ENCODE measurements around the gene BCL3.

The BCL3 gene

DNA sequence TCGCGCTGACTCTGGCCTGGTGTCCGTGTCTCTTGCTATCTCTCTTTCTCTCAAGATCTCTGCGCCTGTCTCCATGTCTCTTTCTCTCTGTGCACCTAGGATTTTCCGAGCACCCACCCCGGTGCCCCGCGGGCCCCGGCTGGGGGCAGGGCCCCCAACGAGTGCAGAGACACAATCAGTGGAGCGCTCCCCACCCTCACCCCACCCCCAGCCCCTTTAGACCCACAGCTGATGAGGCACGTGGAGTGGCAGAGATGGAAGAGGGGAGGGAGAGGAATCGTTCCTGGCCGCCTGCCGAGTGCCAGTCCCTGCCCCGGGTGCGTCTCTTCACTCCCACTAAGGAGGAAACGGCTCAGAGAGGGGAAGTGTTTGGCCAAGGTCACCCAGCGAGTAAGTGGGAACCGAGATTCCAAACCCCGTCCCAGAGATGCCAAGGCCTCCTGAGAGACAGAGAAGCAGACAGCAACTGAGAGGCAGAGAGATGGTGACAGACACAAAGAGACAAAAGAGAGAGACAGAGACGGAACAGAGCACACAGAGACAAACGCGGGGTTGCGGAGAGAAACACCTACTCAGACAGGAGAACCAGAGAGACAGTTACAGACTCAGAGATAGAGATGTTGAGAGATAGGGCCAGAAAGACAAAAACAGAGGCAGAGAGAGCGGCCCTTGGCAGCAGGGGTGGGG is 626 bp upstream of the BCL3 start:
- Histone ChIP-seq H3K9ac (no peak overlapping the region), H3K36me3 (ENCODE audit: control insufficient read depth, insufficient read depth, low read length) (no peaks in the 10 kb centered on the region), H3K4me2 (ENCODE audit: low read length) (peak overlapping the region; percentile 72), H3K79me2 (peaks cover 7% of the 10 kb centered on the region), H2AFZ (peak overlapping the region; percentile 91), H3K27me3 (ENCODE audit: control insufficient read depth, insufficient read depth, low read length) (no peaks in the 10 kb centered on the region), H3K9me3 (ENCODE audit: control insufficient read depth, low read length) (no peaks in the 10 kb centered on the region), H3K27ac (peak overlapping the region; percentile 85), H3K4me3 (ENCODE audit: low read depth, low read length) (peak overlapping the region; percentile 62), H3K4me1 (peaks cover 31% of the 10 kb centered on the region)
- TF ChIP-seq, protein P1, sequence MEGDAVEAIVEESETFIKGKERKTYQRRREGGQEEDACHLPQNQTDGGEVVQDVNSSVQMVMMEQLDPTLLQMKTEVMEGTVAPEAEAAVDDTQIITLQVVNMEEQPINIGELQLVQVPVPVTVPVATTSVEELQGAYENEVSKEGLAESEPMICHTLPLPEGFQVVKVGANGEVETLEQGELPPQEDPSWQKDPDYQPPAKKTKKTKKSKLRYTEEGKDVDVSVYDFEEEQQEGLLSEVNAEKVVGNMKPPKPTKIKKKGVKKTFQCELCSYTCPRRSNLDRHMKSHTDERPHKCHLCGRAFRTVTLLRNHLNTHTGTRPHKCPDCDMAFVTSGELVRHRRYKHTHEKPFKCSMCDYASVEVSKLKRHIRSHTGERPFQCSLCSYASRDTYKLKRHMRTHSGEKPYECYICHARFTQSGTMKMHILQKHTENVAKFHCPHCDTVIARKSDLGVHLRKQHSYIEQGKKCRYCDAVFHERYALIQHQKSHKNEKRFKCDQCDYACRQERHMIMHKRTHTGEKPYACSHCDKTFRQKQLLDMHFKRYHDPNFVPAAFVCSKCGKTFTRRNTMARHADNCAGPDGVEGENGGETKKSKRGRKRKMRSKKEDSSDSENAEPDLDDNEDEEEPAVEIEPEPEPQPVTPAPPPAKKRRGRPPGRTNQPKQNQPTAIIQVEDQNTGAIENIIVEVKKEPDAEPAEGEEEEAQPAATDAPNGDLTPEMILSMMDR (IDR thresholded peaks at IDR 0.05), result no peak

- H2AFZ ChIP-seq, result peak overlapping the region; percentile 56
- peak overlapping the region; percentile 73 for H3K27ac ChIP-seq
- peaks cover 7% of the 10 kb centered on the region for H3K79me2 ChIP-seq
- no peaks in the 10 kb centered on the region for H3K36me3 ChIP-seq (ENCODE audit: control insufficient read depth, insufficient read depth, low read length)
- TF ChIP-seq, protein P1 (IDR thresholded peaks at IDR 0.05), result no peak
- H3K4me1 ChIP-seq, result peaks cover 28% of the 10 kb centered on the region
- H3K4me2 ChIP-seq (ENCODE audit: low read length), result peak overlapping the region; percentile 91
- H3K9ac ChIP-seq, result peak overlapping the region; percentile 50
- H3K4me3 ChIP-seq (ENCODE audit: low read depth, low read length), result peak overlapping the region; percentile 72
- H3K27me3 ChIP-seq (ENCODE audit: control insufficient read depth, insufficient read depth, low read length), result no peaks in the 10 kb centered on the region
- no peaks in the 10 kb centered on the region for H3K9me3 ChIP-seq (ENCODE audit: control insufficient read depth, low read length)
These were observed 784 bp downstream of the BCL3 start for GRCh38 chr19:44749292-44749691.

- Histone ChIP-seq H3K4me1 (peaks cover 29% of the 10 kb centered on the region), H3K9me3 (ENCODE audit: control insufficient read depth, low read length) (no peaks in the 10 kb centered on the region), H3K27ac (no peak overlapping the region), H3K79me2 (peaks cover 7% of the 10 kb centered on the region), H3K9ac (no peak overlapping the region), H3K4me3 (ENCODE audit: low read depth, low read length) (peak overlapping the region; percentile 72), H3K27me3 (ENCODE audit: control insufficient read depth, insufficient read depth, low read length) (no peaks in the 10 kb centered on the region), H2AFZ (no peak overlapping the region), H3K36me3 (ENCODE audit: control insufficient read depth, insufficient read depth, low read length) (no peaks in the 10 kb centered on the region), H3K4me2 (ENCODE audit: low read length) (no peak overlapping the region)
- TF ChIP-seq, protein P1 (IDR thresholded peaks at IDR 0.05), result no peak
These were observed 1.5 kb downstream of the BCL3 start for GRCh38 chr19:44749994-44750393.

DNA sequence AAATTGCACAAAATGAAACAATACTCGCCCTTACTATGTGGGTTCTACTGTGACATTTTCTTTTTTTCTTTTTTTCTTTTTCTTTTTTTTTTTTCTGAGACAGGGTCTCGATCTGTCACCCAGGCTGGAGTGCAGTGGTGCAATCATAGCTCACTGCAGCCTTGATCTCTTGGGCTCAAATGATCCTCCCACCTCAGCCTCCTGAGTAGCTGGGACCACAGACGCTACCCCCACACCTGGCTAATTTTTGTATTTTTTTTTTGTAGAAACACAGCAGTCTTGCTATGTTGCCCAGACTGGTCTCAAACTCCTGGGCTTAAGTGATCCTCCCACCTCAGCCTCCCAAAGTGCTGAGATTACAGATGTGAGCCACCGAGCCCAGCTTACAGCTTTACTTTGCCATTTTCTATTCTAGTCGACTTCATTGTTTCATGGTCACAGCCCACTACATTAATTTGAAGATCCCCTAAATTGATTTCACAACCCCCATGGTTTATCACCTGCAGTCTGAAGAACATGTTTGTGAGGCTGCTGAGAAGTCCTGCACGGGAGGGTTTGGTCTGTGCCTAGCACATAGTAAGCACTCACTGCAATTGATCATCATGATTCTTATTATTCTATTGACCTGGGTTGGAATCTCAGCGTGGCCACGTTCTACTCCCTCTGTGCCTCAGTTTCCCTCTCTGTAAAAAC is 3.8 kb downstream of the BCL3 start:
- Histone ChIP-seq H3K79me2 (peaks cover 7% of the 10 kb centered on the region), H3K27me3 (ENCODE audit: control insufficient read depth, insufficient read depth, low read length) (no peaks in the 10 kb centered on the region), H3K27ac (peak overlapping the region; percentile 83), H3K4me2 (ENCODE audit: low read length) (no peak overlapping the region), H2AFZ (no peak overlapping the region), H3K9ac (no peak overlapping the region), H3K36me3 (ENCODE audit: control insufficient read depth, insufficient read depth, low read length) (no peaks in the 10 kb centered on the region), H3K9me3 (ENCODE audit: control insufficient read depth, low read length) (no peaks in the 10 kb centered on the region), H3K4me3 (ENCODE audit: low read depth, low read length) (no peak overlapping the region), H3K4me1 (peaks cover 24% of the 10 kb centered on the region)
- TF ChIP-seq, protein P1 (IDR thresholded peaks at IDR 0.05), result no peak

All from parathyroid adenoma (tissue), 2 donors.